Stimulated activated CD4-positive, alpha-beta T cell treated with anti-CD3 and anti-CD28 coated beads, Interleukin-4, amount 100 ng/mL, for 48 hours (primary cell): Measurements from ENCODE around the gene ADCY5.

ENCODE experiments used
- DNase-seq, 2 donors: peaks; one replicate each; pipeline ENCODE4 v3.0.0-alpha.2; 2020; ENCODE audit warnings: low read depth in 2 of 2

ADCY5 gene

DNA sequence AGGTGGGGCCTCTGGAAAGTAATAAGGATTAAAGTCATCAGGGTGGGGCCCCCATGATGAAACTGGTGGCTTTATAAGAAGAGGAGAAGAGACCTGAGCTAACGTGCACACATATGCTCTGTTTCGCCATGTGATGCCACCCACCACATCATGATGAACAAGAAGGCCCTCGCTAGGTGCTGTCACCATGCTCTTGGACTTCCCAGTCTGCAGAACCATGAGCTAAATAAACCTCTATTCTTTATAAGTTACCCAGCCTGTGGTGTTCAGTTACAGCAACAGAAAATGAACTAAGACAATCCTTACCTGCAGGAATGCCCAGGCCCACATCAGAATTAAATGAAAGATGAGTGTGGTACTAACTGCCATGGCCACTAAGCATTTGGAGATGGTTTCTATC, 79.8 kb downstream of the ADCY5 start:
- DNase-seq = no peak

GRCh38 chr3:123367467-123368154, 81.3 kb downstream of the ADCY5 start:
- no peak for DNase-seq

DNA sequence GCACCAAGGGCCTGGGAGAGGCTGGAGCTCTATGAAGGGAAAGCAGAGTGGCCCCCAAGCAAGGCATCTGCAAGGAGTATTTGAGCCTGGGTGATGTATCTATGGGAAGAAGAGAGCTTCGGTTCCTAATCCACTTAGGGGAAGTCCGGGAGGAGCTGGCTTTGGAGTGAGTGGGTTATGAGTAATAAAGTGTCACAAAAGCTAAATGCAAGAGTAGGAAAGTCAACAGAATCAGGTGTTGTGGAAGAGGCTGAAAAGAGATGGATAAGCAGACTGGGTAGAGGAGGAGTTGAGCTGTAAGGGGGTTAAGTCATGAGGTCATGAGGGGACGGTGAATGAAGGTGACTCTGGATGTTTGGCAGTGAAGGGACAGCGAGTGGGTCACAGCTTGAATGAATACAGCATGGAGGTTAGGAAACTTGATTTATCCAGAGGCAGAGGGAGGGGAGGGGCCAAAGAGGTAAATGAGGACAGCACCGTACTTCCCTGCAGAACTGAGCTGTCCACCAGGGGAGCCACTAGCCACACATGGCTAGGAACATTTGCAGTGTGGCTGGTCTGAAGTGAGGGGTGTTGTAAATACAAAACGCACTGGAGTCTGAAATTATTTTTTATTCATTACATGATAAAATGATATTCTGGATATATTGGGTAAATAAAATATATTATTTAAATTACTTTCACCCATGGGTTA, 83.3 kb downstream of the ADCY5 start:
- DNase-seq = no peak

DNA sequence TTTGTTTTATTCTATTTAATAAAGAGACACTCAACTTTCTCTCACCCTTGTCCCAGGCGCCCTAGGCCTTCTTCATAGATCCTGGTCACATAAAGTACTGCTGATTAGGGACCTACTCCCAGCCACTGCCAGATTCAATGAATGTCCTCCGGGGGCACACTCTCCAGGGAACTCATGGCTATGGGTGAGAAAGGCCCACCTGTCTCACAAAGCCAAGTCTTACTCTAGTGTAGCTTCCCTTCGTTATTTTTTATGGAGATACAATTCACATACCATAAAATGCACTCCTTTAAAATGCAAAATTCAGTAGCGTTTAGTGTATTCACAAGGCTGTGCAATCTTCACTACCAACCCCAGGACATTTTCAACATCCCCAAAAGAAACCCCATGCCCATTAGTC, 87.8 kb downstream of the ADCY5 start:
- no peak for DNase-seq

DNA sequence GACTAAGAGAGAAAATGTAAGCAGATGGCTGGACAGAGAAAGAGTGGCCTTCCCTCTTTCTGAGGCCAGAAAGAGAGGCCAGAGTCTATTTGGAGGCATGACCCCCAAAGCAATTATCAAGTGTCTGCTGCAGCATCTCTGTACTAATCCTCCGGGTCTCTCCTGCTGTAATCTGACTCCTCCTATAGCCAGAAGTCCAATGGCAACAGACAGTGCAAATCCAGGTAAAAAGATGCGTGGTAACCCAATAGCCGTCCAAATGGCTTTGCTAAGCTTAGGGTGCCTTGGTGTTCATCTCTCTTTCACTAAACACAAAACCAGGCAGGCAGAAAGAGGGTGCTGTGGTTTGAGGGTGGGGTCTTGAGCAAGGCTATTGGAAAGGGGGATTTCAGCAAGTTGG, 91.6 kb downstream of the ADCY5 start:
- DNase-seq = no peak

DNA sequence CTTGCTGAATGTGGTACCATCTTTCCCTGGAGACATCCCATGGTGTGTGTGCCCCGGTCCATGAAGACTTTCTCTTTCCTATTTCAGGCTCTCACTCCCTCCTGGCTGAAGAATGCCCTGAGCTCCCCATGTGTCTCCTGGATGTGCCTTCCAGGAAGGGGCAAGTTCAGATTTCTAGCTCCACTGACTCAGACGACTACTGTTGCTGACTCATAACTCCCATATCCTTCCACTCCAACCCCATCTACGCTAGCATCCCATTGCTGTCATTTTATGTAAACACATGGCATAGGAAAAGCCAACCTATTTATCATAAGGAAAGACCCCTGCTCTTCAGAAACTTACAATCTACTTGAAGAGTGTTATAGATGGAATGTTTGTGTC, 95.0 kb downstream of the ADCY5 start:
- no peak for DNase-seq

- no peak for DNase-seq
Measured at GRCh38 chr3:123353227-123353849, 95.6 kb downstream of the ADCY5 start.

- no peak for DNase-seq
Measured at GRCh38 chr3:123352134-123352554, 96.7 kb downstream of the ADCY5 start.

DNA sequence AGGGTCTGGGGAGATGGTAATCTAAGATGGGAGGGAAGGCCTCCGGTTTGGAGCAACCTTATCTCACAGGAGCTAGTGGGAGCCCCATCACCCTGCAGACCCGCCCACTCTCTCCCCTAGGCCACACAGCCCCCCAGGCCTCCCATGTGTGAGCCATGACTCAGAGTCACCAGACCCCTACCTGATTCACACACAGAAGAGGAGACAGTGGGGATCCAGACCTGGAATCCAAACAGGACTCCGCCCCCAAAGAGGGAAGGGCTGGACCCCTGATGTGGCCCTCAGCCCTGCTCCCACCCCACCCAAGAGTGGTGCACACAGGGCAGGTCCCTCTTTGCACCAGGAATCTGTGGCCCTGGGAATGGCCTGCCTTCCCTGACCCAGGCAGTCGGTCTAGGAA, 97.4 kb downstream of the ADCY5 start:
- DNase-seq = no peak

GRCh38 chr3:123350971-123351370, 97.9 kb downstream of the ADCY5 start:
- DNase-seq = no peak

- no peak for DNase-seq
Measured at GRCh38 chr3:123349566-123350435, 99.1 kb downstream of the ADCY5 start.

- no peak for DNase-seq
Measured at GRCh38 chr3:123349201-123349535, 99.7 kb downstream of the ADCY5 start.

GRCh38 chr3:123348471-123349200, 100.3 kb downstream of the ADCY5 start:
- DNase-seq = no peak

GRCh38 chr3:123347691-123348264, 101.1 kb downstream of the ADCY5 start:
- DNase-seq = no peak

- DNase-seq = no peak
Measured at GRCh38 chr3:123347205-123347604, 101.7 kb downstream of the ADCY5 start.

- no peak for DNase-seq
Measured at GRCh38 chr3:123346021-123346420, 102.9 kb downstream of the ADCY5 start.

DNA sequence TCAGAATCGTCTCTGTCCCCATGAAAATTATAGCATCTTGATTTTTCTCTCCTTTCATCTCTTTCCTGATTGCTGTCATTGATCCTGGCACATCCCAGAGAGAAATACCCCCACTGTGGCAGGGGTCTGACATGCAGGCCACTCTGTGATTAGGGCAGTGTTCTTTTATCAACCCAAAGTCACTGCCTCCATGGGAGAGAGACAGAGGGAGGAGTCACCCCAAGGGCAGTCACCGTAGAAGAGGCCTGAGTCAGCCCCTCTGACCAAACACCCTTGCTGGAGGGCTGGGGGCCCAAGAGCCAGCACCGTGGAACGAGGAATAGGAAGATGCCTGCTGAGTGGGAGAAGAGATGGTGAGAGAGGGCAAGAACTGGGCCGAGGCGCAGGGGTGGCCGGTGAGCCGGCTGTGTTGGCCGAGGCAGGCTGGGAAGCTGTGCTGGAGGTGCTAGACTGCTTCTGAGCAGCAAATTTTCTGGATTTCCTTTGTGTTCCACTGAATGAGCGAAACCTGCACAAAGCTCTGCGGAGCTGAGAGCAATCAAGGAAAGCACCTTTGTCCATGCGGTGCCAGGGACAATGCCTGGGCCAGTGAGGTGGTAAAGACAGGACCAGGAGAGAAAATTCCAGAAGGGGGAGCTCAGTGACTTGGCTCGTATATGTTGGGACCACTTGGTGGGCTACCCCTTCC, 103.8 kb downstream of the ADCY5 start:
- no peak for DNase-seq

GRCh38 chr3:123344175-123344906, 104.5 kb downstream of the ADCY5 start:
- DNase-seq = no peak

- no peak for DNase-seq
Measured at GRCh38 chr3:123343296-123344174, 105.4 kb downstream of the ADCY5 start.
